Esophagus squamous epithelium (tissue), 4 donors: ENCODE measurements around the gene CARD11.

Source experiments
- POLR2A ChIP-seq, 4 donors: fragments of 450-650 bp; IDR thresholded peaks; one replicate each; pipeline ENCODE4 v1.6.1; 2017; ENCODE audit warnings: antibody characterized with exemption in 4 of 4, mild to moderate bottlenecking in 4 of 4, moderate library complexity in 3 of 4
- TF ChIP-seq, protein P1 (sequence below), 6 experiments: fragments of 450-650 bp in 4 of 6; fragments of 200-600 bp in 2 of 6; sonication (generic) in 2 of 6; IDR thresholded peaks; one replicate each; pipeline ENCODE4 v1.5.1; 2016 to 2019; ENCODE audit warnings: antibody characterized with exemption in 6 of 6, mild to moderate bottlenecking in 4 of 6, moderate library complexity in 4 of 6

DNA sequence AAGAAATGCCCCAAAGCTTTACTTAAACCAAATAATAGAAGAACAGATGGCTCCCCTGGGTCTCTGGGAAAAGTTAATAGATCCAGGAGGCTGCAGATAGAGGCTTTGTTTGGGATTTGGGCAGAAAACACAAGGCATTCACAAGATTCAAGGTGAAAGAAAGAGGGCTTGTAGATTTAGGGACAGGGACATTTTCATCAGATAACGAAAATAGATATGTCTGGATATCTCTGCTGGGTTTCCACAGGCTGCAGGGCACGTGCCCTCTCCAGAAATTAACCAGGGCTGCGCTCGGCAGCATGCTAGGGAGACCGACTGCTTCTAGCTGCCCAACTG lies 14.9 kb downstream of the CARD11 start:
- TF ChIP-seq, protein P1, sequence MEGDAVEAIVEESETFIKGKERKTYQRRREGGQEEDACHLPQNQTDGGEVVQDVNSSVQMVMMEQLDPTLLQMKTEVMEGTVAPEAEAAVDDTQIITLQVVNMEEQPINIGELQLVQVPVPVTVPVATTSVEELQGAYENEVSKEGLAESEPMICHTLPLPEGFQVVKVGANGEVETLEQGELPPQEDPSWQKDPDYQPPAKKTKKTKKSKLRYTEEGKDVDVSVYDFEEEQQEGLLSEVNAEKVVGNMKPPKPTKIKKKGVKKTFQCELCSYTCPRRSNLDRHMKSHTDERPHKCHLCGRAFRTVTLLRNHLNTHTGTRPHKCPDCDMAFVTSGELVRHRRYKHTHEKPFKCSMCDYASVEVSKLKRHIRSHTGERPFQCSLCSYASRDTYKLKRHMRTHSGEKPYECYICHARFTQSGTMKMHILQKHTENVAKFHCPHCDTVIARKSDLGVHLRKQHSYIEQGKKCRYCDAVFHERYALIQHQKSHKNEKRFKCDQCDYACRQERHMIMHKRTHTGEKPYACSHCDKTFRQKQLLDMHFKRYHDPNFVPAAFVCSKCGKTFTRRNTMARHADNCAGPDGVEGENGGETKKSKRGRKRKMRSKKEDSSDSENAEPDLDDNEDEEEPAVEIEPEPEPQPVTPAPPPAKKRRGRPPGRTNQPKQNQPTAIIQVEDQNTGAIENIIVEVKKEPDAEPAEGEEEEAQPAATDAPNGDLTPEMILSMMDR (IDR thresholded peaks at IDR 0.05), result no peak
- no peak for TF ChIP-seq POLR2A (IDR thresholded peaks at IDR 0.05)
